Ishikawa (cell line): ENCODE results near the gene INPP5F.
A peak's percentile ranks its signal among the peaks of the same experiment; 100 is the strongest.

Experiments used
- CEBPB ChIP-seq: IDR thresholded peaks from 2 replicates; pipeline ENCODE4 v1.6.1; 2012
- FOXM1 ChIP-seq: IDR thresholded peaks from 2 replicates; pipeline ENCODE4 v1.6.1; 2012; ENCODE audit warnings: low read depth, borderline replicate concordance
- RAD21 ChIP-seq: IDR thresholded peaks from 2 replicates; pipeline ENCODE4 v1.6.1; 2012; ENCODE audit warnings: low read depth
- REST ChIP-seq: IDR thresholded peaks from 2 replicates; pipeline ENCODE4 v1.6.1; 2012; ENCODE audit warnings: low read depth, mild to moderate bottlenecking
- TAF1 ChIP-seq: IDR thresholded peaks from 2 replicates; pipeline ENCODE4 v1.6.1; 2012; ENCODE audit warnings: low read depth, mild to moderate bottlenecking
- TCF12 ChIP-seq: IDR thresholded peaks from 2 replicates; pipeline ENCODE4 v1.6.1; 2012; ENCODE audit warnings: low read depth
- USF1 ChIP-seq: IDR thresholded peaks from 2 replicates; pipeline ENCODE4 v1.6.1; 2012
- YY1 ChIP-seq: IDR thresholded peaks from 2 replicates; pipeline ENCODE4 v1.6.1; 2012; ENCODE audit warnings: low read depth
- TF ChIP-seq, protein P1 (sequence below): IDR thresholded peaks from 2 replicates; pipeline ENCODE4 v1.6.1; 2012

- TF ChIP-seq FOXM1: peak; percentile 32; the same call in 1 of the 2 replicates
- TF ChIP-seq, protein P1, sequence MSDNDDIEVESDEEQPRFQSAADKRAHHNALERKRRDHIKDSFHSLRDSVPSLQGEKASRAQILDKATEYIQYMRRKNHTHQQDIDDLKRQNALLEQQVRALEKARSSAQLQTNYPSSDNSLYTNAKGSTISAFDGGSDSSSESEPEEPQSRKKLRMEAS: 0 out of 2 replicates have a peak, but pooled peaks have one; percentile 15
- TF ChIP-seq TCF12: no peak
- no peak for TF ChIP-seq TAF1
- no peak for TF ChIP-seq RAD21
- TF ChIP-seq USF1: no peak
- TF ChIP-seq CEBPB: no peak
- TF ChIP-seq YY1: peak; percentile 79
- no peak for TF ChIP-seq REST
Observed at GRCh38 chr10:119737823-119738222, 12.0 kb downstream of the INPP5F start.
